ENCODE measurements around the gene UBXN4. TPM values are rescaled to one million over a fixed set of nuclear protein-coding genes. Genes with fewer than 3 reads are reported as not detected.

Gene UBXN4
- total RNA-seq, 2 donors from 2014 or later, result 106 to 117 TPM

- Histone ChIP-seq H3K27ac (no peak overlapping the region), H3K9ac (ENCODE audit: low read depth in 2 of 2, low read length in 2 of 2) (no peak overlapping the region), H3K36me3 (no peaks in the 10 kb centered on the region), H3K27me3 (no peaks in the 10 kb centered on the region), H3K4me1 (no peaks in the 10 kb centered on the region), H3K9me3 (no peaks in the 10 kb centered on the region), H3K4me3 (no peak overlapping the region)
- intact Hi-C loops (cut with DNase I), result no loop called here
- TF ChIP-seq CTCF (IDR thresholded peaks at IDR 0.05), result no peak
- DNase-seq, result no peak
These were observed 91.2 kb downstream of the UBXN4 start for GRCh38 chr2:135832891-135833290.

Other genes starting within 250 kb of the UBXN4 start
- gene ZRANB3, start 210.6 kb upstream of the UBXN4 start, total RNA-seq, result 1 to 10 TPM; 2.5 to 7.8 TPM
- gene R3HDM1, start 210.4 kb upstream of the UBXN4 start, total RNA-seq, result 10 to 100 TPM; 22.7 to 34.2 TPM
- gene LCT, start 95.3 kb downstream of the UBXN4 start, total RNA-seq, result under 1 TPM; 0.08 to 0.12 TPM
- 10 to 100 TPM; 14.2 to 57.7 TPM for gene MCM6, start 134.6 kb downstream of the UBXN4 start, total RNA-seq
- gene DARS1, start 243.8 kb downstream of the UBXN4 start, total RNA-seq, result 10 to 100 TPM; 52.4 to 80.7 TPM